Stimulated activated CD4-positive, alpha-beta T cell treated with anti-CD3 and anti-CD28 coated beads, Interleukin-15, amount 100 ng/mL, for 24 hours (primary cell): ENCODE measurements around the gene PDCD6IP.
"Not testable (repeated sequence)": the region's sequence is repeated elsewhere in the genome, so short reads cannot be mapped to it uniquely, and the experiment has no call there.

Experiments used
- DNase-seq: peaks from one replicate; pipeline ENCODE4 v3.0.0-alpha.2; 2020

PDCD6IP gene

DNA sequence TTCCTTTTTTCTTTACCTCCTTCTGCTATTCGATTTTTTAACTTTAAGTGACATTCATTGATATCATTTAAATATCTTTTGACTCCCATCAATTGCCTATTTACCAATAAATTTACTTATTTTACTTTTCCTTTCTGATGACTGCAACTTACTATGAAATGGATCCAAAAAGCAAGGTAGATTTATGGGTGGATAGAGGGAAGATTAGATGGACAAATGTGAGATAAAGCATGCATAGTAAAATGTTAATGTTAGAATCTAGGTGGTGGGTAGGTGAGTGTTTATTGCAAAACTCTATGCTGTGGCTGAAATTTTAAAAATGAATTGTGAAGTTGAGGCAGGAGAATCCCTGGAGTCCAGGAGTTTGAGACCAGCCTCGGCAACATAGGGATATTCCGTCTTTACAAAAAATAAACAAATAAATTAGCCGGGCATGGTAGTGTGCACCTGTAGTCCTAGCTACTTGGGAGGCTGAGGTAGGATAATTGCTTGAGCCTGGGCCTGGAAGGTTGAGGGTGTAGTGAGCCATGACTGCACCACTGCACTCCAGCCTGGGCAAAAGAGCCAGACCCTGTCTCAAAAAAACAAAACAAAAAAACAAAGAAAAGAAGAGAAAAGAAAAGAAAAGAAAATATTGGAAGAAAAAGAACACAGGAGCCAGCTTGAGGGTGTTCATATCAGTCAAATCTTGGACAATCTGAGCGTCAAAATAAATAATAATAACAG, 6.1 kb upstream of the PDCD6IP start:
- DNase-seq = no peak

- no peak for DNase-seq
Measured at GRCh38 chr3:33795131-33795530, 3.3 kb upstream of the PDCD6IP start.

DNA sequence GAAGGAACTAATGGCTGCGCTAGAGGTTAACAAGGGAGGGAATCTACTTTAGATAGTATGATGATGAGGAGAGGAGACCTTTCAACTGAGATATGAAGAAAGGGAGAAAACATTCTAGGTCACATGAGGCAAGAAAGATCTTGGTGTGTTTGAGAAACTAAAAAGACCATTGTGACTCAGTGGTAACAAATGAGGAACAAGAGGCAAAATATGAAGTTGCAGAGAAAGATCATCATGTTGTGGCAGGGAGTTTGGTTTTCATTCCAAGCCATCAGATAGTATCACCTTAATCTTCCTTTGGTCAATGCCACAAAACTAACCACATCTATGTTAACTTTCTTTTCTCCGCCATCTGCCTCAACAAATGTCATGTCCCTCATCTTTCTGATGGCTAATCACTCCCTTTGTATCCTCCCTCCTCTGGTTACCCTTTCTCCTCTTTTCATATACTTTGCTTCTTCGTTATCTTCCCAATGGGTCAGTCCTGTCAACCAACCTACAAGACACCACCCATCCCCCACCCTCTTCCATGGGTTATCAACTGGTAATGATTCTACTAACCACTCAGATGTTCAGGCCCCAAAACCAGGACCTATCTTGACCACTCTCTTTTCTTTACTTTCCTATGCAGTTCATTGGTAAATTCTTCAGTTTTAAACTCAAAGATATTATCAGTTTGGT, 2.4 kb upstream of the PDCD6IP start:
- no peak for DNase-seq

- no peak for DNase-seq
Measured at GRCh38 chr3:33798113-33798417, 365 bp upstream of the PDCD6IP start.

DNA sequence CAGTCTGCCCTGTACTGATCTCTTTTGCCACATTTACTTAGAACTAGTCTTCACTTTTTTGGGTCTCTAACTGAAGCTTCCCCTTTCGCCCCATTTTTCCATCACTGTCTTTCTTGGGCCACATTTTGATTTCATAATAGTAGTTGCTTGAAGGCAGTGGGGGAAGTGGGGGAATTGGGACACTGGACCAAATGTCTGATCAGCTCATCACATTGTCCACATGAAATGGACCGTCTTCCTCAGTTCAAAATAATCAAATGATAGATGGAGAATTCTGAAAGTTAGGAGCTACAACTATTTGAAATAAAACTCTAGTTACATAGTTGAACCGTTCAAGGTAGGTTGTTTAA, 747 bp downstream of the PDCD6IP start:
- no peak for DNase-seq

DNA sequence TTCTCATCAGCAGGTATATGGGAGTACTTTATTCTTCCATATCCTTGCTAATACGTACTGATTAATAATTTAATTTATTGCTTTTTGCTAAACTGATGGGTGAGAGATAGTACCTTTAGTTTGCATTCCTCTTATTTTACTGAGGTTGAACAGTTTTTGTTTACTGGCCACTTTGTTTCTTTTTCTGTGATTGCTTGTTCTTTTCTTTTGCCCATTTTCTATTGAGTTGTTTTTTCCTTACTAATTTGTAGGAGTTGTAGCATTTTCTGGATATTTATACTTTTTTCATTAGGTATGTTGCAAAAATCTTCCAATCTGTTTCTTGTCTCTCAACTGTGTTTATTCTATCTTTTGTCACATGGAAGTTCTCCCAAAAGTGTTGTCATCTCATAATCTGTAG, 4.8 kb downstream of the PDCD6IP start:
- no peak for DNase-seq

GRCh38 chr3:33803894-33804526, 5.6 kb downstream of the PDCD6IP start:
- DNase-seq = no peak

DNA sequence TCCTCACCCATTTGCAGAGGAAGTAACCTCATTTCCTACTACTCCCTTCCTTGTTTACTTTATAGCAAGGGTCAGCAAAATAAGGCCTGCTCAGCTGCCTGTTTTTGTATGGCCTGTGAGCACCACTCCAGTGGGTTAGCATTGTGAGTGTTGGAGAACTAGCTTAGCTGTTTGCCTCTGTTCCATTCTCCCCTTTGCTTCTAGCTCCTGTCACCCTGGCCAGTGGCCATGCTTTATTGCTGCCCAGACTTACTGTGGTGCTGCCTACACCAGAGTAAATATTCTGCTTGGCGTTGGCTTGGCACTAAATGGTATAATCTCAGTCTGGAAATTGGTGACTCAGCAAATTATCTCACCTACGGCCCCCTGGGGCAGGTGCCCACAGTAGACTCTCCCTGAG, 8.8 kb downstream of the PDCD6IP start:
- no peak for DNase-seq

DNA sequence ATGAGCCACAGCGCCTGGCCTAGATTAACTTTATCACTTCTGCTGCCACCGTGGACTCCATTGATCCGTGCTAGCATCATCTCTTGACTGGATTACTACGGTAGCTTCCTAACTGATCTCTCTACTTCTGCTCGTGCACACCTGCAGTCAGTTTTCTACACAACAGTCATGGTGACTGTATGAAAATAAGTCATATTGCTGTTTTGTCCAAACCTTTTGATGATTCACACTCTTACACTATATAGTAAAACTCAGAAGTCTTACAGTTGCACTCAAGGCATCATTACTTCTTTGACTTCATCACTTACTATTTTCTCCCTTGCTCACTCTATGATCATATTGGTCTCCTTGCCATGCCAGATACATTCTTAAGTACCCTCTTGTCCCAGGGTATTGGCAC, 10.1 kb downstream of the PDCD6IP start:
- DNase-seq = no peak

DNA sequence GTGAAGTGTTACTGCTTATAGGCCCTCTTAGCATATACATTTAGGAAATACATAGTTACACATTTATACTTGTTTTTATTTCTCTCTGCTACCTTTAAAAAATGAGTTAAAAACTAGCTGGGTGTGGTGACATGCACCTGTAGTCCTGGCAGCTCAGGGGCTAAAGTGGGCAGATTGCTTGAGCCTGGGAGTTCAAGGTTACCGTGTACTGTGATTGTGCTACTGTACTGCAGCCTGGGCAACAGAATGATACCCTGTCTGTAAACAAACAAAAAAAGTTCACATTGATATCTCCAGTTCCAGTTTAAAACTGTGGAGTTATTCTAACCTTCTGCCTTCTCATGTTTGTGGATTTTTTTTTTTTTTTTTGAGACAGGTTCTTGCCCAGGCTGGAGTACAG, 12.1 kb downstream of the PDCD6IP start:
- DNase-seq = no peak

DNA sequence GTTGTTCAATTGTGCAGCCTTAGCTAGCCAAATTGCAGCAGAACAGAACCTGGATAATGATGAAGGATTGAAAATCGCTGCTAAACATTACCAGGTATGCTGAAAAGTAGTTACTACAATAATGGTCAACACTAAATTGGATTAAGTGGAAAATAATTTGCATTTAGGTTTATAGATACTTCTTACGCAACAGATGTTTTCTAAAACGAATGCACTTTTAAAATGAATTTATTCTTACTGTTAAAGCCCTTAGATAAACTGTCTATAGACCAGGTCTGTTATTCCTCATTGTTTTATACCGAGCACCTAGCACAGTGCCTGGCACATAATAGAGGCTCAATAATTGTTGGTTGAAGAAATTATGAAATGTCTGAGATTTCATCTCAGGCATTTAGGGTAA, 23.6 kb downstream of the PDCD6IP start:
- no peak for DNase-seq

DNA sequence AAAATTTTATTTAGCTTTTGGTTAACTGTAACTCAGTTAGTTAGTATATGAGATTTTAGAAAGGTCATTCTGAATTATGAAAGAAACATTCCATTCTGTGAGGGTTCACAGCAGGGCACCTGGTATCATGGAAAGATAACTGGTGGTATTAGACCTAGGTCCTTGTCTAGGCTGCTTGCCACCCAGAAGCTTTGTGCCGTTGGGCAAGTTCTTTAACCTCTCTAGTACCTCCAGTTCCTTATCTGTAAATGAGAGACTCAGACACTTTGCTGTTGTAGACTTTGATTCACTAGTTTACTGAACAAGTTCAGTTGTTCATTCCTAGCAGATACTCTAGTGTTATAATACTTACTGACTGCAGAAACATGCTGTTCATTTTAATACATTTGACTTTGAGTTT, 25.4 kb downstream of the PDCD6IP start:
- no peak for DNase-seq

DNA sequence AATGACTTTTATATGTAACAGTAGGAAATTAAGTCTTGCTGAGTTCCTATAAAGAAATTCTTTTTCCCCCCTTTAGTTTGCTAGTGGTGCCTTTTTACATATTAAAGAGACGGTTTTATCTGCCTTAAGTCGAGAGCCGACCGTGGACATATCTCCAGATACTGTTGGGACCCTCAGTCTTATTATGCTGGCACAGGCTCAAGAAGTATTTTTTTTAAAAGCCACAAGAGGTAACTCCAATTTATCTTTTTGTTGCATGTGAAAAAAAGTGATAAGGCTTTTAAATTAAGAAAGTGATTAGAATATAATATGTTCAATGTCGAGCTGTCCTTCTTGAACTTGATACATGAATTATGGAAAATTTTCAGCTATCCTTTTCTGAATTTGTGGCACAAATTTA, 26.7 kb downstream of the PDCD6IP start:
- no peak for DNase-seq

DNA sequence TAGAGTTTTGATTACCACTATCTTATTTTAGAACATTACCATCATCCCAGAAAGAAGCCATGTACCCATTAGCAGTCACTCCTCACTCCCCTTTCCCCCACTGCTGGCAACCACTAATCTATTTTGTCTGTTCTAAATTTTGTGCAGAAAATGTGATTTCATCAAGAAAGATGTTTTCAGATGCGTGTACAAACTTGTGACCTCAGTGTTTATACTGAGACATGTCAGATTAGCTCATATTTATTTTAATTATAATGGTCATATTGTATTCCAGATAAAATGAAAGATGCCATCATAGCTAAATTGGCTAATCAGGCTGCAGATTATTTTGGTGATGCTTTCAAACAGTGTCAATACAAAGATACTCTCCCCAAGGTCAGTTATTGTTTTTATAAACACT, 27.8 kb downstream of the PDCD6IP start:
- DNase-seq = no peak

DNA sequence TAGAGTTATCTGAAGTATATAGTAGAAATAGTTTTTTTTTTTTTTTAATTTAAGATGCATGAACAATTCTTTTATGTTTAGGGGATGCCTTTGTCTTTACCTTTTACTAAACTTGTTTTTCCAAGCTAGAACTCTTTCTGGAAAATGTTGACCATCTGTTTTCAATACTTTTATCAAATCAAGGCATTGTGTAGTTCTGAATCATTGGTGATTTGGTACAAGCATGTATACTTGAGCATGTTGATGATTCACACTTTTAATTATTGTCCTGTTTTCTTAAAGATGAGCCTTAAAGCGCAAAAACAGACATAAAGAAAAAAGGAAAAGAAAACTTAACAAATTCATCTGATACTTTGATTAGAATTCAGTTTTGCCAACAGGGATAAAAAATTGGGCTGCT, 28.3 kb downstream of the PDCD6IP start:
- no peak for DNase-seq

- no peak for DNase-seq
Measured at GRCh38 chr3:33829720-33830119, 31.3 kb downstream of the PDCD6IP start.

- no peak for DNase-seq
Measured at GRCh38 chr3:33831053-33831452, 32.6 kb downstream of the PDCD6IP start.

DNA sequence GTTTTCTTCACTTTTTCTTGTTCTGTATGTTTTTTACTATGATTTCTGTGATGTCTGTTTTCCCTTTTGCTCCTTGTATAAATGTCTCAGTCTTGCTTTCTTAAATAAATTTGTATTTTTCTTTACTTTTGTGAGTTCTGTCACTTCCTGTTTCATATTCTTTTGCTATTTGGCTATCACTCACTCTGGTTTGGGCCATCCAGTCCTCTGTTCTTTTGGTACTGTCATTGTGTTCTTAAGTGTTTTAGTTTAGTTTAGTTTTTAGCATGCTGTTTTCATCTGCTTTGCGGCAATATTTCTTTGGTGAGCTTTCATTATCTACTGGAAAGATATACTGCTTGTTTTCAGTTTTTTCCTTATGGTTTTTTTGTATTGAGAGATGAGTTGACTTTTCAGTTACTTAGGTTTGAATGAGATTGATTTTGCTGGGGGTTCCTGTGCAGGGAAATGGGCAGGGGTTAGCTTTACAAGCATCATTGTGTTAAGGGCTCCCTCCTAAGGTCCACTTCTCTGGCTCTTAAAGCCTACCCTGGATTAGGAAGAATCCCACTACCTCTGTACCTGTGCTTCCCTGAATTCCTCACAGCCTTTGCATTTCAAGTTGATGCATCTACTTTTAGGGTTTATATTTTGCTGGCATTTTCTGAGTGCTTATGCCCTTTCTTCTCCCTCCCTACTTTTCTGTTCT, 35.1 kb downstream of the PDCD6IP start:
- no peak for DNase-seq

- DNase-seq = no peak
Measured at GRCh38 chr3:33834096-33834453, 35.6 kb downstream of the PDCD6IP start.

- DNase-seq = not testable (repeated sequence)
Measured at GRCh38 chr3:33837182-33837581, 38.8 kb downstream of the PDCD6IP start.

DNA sequence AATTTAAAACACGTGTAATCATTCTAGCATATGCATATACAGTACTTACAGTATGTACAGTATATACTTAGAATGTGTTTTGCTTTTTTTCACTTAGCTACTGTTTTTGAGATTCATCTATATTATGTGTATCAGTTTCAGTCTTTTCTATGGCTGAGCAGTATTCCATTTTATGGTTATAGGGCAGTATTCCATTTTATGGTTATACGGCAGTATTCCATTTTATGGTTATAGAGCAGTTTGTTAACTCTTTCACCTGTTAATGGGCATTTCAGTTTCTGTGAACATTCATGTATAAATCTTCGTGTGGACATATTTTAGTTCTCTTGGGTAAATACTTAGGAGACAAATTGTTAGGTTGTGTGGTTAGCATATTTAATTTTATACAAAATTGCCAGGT, 40.9 kb downstream of the PDCD6IP start:
- DNase-seq = no peak

DNA sequence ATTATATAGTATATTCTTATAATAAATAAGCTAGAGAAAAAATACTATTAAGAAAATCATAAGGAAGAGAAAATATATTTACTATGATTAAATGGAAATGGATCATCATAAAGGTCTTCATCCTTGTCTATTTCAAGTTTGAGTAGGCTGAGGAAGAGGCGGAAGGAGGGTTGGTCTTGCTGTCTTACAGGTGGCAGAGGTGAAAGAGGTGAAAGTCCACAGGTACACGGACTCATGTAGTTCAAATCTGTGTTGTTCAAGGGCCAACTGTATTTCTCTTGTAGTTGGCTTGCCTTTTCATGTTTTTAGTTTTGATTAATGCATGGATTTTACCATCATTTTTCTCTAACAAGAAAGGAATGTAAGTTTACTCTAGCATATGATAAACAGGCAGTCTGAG, 41.7 kb downstream of the PDCD6IP start:
- DNase-seq = no peak

GRCh38 chr3:33848624-33849347, 50.4 kb downstream of the PDCD6IP start:
- no peak for DNase-seq
